ENCODE measurements around the gene ISG20L2.
A peak's percentile ranks its signal among the peaks of the same experiment; 100 is the strongest.

Gene ISG20L2

GRCh38 chr1:156689035-156689952, 39.3 kb downstream of the ISG20L2 start:
- DNase-seq (ENCODE audit: low spot score) = peak; percentile 89

- peak; percentile 50 for DNase-seq (ENCODE audit: low spot score)
Measured at GRCh38 chr1:156684227-156684782, 44.3 kb downstream of the ISG20L2 start.

GRCh38 chr1:156682166-156682890, 46.2 kb downstream of the ISG20L2 start:
- DNase-seq (ENCODE audit: low spot score) = no peak

- no peak for DNase-seq (ENCODE audit: low spot score)
Measured at GRCh38 chr1:156681196-156681960, 47.2 kb downstream of the ISG20L2 start.

- DNase-seq (ENCODE audit: low spot score) = no peak
Measured at GRCh38 chr1:156680056-156680455, 48.5 kb downstream of the ISG20L2 start.

GRCh38 chr1:156677616-156678596, 50.7 kb downstream of the ISG20L2 start:
- DNase-seq (ENCODE audit: low spot score) = peak; percentile 87

- peak; percentile 85 for DNase-seq (ENCODE audit: low spot score)
Measured at GRCh38 chr1:156676820-156677615, 51.5 kb downstream of the ISG20L2 start, which contains the start of gene NES. TSS of gene NES (minus strand) at chr1:156677407. CDS start at chr1:156677264, 143 bp downstream.

- DNase-seq (ENCODE audit: low spot score) = no peak
Measured at GRCh38 chr1:156676114-156676819, 52.3 kb downstream of the ISG20L2 start.

GRCh38 chr1:156675210-156676113, 53.1 kb downstream of the ISG20L2 start:
- DNase-seq (ENCODE audit: low spot score) = no peak

- no peak for DNase-seq (ENCODE audit: low spot score)
Measured at GRCh38 chr1:156673387-156674121, 55.0 kb downstream of the ISG20L2 start.
